Fibroblast of skin of left biceps (primary cell): ENCODE data around the gene PLEKHG4.

ENCODE experiments used
- DNase-seq, 2 experiments: peaks; one replicate each; pipeline ENCODE4 v3.0.0-alpha.2; 2013; ENCODE audit warnings: low read depth in 2 of 2

The PLEKHG4 gene

DNA sequence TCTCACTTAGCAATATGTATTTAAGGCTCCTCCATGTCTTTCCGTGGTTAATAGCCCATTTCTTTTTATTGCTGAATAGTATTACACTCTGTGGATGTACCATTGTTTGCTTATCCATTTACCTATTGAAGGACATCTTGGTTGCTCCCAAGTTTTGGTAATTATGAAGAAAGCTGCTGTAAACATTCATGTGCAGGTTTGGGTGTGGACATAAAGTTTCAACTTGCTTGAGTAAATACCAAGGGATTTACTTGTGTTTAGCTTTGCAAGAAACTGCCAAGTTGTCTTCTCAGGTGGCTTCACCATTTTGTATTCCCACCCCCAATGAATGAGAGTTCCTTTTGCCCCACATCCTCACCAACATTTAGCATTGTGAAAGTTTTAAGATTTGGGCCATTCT, 56.8 kb downstream of the PLEKHG4 start:
- no peak for DNase-seq

GRCh38 chr16:67336648-67337047, 57.3 kb downstream of the PLEKHG4 start:
- no peak for DNase-seq
